Measurements from ENCODE around the gene MGARP. TPM values are rescaled to one million over a fixed set of nuclear protein-coding genes. Genes with fewer than 3 reads are reported as not detected.

Gene MGARP
- polyA plus RNA-seq, 2 of the 4 experiments (the other 2 are of a cell fraction), result 1.1 to 1.4 TPM

DNA sequence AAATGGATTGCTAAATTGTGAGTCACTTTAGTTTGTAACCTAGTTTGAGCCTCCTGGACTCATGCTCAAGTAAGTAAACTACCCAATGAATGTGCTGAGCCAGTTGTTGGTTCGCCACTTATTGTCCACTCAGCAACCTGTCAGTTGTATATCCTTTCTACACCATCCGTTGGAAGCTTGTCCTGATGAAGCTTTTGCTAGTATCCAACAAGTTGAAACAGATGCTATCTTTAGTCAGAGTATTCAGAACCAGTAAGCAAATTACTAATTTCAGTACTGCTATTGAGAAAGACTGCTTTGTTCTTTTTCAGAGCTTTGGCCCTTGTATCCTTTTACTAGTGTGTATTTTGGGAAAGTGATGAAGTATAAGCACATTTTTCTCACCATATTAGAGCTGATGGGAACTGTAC is 17.0 kb upstream of the MGARP start:
- 83% methylated on average over 2 of the region's 2 CpGs for WGBS (ENCODE audit: missing lambda C conversion rate)
- Histone ChIP-seq H3K9me3 (no peaks in the 10 kb centered on the region), H3K27ac (no peak overlapping the region), H3K4me3 (no peak overlapping the region), H3K4me1 (peaks cover 17% of the 10 kb centered on the region; the same call in 2 of the 3 replicates), H3K4me2 (no peak overlapping the region)
- CTCF ChIA-PET, result interaction anchor here (1.0 to 2.8 kb wide), 9 partner anchors 22 to 266 kb away, joined by 3 to 23 read pairs (median 9); no protein-coding TSS in a partner anchor
- FAIRE-seq (no peak), ATAC-seq (no peak), DNase-seq (ENCODE audit: low read depth in 1 of 2, low spot score in 1 of 2) (no peak)
- peak; percentile 63 for TF ChIP-seq MAFK (IDR thresholded peaks at IDR 0.05; ENCODE audit: partially characterized antibody)
- TF ChIP-seq, protein P1, sequence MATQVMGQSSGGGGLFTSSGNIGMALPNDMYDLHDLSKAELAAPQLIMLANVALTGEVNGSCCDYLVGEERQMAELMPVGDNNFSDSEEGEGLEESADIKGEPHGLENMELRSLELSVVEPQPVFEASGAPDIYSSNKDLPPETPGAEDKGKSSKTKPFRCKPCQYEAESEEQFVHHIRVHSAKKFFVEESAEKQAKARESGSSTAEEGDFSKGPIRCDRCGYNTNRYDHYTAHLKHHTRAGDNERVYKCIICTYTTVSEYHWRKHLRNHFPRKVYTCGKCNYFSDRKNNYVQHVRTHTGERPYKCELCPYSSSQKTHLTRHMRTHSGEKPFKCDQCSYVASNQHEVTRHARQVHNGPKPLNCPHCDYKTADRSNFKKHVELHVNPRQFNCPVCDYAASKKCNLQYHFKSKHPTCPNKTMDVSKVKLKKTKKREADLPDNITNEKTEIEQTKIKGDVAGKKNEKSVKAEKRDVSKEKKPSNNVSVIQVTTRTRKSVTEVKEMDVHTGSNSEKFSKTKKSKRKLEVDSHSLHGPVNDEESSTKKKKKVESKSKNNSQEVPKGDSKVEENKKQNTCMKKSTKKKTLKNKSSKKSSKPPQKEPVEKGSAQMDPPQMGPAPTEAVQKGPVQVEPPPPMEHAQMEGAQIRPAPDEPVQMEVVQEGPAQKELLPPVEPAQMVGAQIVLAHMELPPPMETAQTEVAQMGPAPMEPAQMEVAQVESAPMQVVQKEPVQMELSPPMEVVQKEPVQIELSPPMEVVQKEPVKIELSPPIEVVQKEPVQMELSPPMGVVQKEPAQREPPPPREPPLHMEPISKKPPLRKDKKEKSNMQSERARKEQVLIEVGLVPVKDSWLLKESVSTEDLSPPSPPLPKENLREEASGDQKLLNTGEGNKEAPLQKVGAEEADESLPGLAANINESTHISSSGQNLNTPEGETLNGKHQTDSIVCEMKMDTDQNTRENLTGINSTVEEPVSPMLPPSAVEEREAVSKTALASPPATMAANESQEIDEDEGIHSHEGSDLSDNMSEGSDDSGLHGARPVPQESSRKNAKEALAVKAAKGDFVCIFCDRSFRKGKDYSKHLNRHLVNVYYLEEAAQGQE (IDR thresholded peaks at IDR 0.05), result no peak
- no peak for TF ChIP-seq EHF (CRISPR knock-in tag; IDR thresholded peaks at IDR 0.05)
- no peak for TF ChIP-seq GATA3 (IDR thresholded peaks at IDR 0.05; ENCODE audit: borderline replicate concordance)
- POLR2A ChIA-PET, result no interaction called here

DNA sequence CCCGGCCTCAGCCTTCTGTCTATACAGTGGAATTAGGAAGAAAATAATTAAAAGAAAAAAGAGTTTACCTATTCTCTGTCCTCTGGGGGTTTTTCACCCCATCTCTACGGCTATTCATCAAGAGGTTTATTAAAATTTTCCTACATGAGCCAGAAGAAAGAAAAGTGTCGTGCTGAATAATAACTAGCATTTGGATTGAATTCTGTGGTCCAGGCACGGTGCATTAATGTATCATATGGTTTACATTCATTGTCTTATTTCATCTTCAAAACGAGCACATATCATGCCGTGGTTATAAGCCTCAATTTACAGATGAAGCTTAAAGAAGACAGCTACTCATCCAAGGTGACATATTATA is 15.9 kb upstream of the MGARP start:
- FAIRE-seq, result no peak
- 14% methylated on average over 6 of the region's 6 CpGs for WGBS (ENCODE audit: missing lambda C conversion rate)
- POLR2A ChIA-PET, result interaction anchor here (1.1 to 1.9 kb wide), 3 partner anchors 28 to 265 kb away, joined by 3 to 13 read pairs (median 3); partner anchors contain the start of gene ELF2
- CTCF ChIA-PET, result interaction anchor here (0.7 to 2.8 kb wide), 36 partner anchors 9 to 265 kb away, joined by 3 to 23 read pairs (median 4); partner anchors contain the start of gene MGARP
- H3K4me2 ChIP-seq, result peak overlapping the region; percentile 86
- TF ChIP-seq RNF2 (IDR thresholded peaks at IDR 0.05; ENCODE audit: borderline replicate concordance, low read depth) (no peak), POLR2A (IDR thresholded peaks at IDR 0.05; ENCODE audit: low read length) (no peak), HEYL (CRISPR knock-in tag; IDR thresholded peaks at IDR 0.05) (no peak), ZNF302 (CRISPR knock-in tag; IDR thresholded peaks at IDR 0.05) (no peak), HOXB13 (CRISPR knock-in tag; IDR thresholded peaks at IDR 0.05; ENCODE audit: low read depth) (no peak)
- peaks cover 17% of the 10 kb centered on the region; the same call in 2 of the 3 replicates for H3K4me1 ChIP-seq
- H3K4me3 ChIP-seq, result peak overlapping the region; percentile 59
- ATAC-seq, result peak in 1 of 2 experiments; percentile 2; a peak in 1 of 6 replicates
- H3K9me3 ChIP-seq, result no peaks in the 10 kb centered on the region
- H3K27ac ChIP-seq, result peak overlapping the region; percentile 88 to 99
- DNase-seq (ENCODE audit: low read depth in 1 of 2, low spot score in 1 of 2), result no peak

GRCh38 chr4:139295206-139295941 is 15.3 kb upstream of the MGARP start:
- 0 out of 2 replicates have a peak, but pooled peaks have one; percentile 48 for TF ChIP-seq MAX (IDR thresholded peaks at IDR 0.05)
- peak; percentile 81 for TF ChIP-seq SMC3 (IDR thresholded peaks at IDR 0.05)
- TF ChIP-seq SREBF2 (IDR thresholded peaks at IDR 0.05), result no peak
- TF ChIP-seq RCOR1 (IDR thresholded peaks at IDR 0.05; ENCODE audit: low read depth, low read length), result no peak
- TF ChIP-seq JUN (IDR thresholded peaks at IDR 0.05), result peak in 1 of 2 experiments; percentile 61; a peak in 2 of 5 replicates
- peak; percentile 70; the same call in 1 of the 2 replicates for TF ChIP-seq PHF8 (IDR thresholded peaks at IDR 0.05; ENCODE audit: borderline replicate concordance, low read depth)
- peak; percentile 71 to 77 for TF ChIP-seq RAD21 (conservative IDR thresholded peaks at IDR 0.05 in 1 of 2, IDR thresholded peaks at IDR 0.05 in 1 of 2)
- no peak for TF ChIP-seq HDAC2 (IDR thresholded peaks at IDR 0.05)
- TF ChIP-seq, protein P2, sequence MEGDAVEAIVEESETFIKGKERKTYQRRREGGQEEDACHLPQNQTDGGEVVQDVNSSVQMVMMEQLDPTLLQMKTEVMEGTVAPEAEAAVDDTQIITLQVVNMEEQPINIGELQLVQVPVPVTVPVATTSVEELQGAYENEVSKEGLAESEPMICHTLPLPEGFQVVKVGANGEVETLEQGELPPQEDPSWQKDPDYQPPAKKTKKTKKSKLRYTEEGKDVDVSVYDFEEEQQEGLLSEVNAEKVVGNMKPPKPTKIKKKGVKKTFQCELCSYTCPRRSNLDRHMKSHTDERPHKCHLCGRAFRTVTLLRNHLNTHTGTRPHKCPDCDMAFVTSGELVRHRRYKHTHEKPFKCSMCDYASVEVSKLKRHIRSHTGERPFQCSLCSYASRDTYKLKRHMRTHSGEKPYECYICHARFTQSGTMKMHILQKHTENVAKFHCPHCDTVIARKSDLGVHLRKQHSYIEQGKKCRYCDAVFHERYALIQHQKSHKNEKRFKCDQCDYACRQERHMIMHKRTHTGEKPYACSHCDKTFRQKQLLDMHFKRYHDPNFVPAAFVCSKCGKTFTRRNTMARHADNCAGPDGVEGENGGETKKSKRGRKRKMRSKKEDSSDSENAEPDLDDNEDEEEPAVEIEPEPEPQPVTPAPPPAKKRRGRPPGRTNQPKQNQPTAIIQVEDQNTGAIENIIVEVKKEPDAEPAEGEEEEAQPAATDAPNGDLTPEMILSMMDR (IDR thresholded peaks at IDR 0.05), result peak; percentile 76
- TF ChIP-seq, protein P3, sequence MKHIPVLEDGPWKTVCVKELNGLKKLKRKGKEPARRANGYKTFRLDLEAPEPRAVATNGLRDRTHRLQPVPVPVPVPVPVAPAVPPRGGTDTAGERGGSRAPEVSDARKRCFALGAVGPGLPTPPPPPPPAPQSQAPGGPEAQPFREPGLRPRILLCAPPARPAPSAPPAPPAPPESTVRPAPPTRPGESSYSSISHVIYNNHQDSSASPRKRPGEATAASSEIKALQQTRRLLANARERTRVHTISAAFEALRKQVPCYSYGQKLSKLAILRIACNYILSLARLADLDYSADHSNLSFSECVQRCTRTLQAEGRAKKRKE (CRISPR knock-in tag; IDR thresholded peaks at IDR 0.05; ENCODE audit: low read depth), result no peak
- TF ChIP-seq POLR2A (IDR thresholded peaks at IDR 0.05; ENCODE audit: low read length), result peak; percentile 65
- peak; percentile 70; the same call in 1 of the 2 replicates for TF ChIP-seq KDM5A (IDR thresholded peaks at IDR 0.05)
- Histone ChIP-seq H3K27ac (peak overlapping the region; percentile 88 to 99), H3K4me1 (peaks cover 17% of the 10 kb centered on the region; the same call in 2 of the 3 replicates), H3K4me3 (peak overlapping the region; percentile 59), H3K9me3 (no peaks in the 10 kb centered on the region), H3K4me2 (peak overlapping the region; percentile 86)
- peak; percentile 97 to 99 for ATAC-seq
- DNase-seq (ENCODE audit: low read depth in 1 of 2, low spot score in 1 of 2), result peak; percentile 72 to 88
- WGBS (ENCODE audit: missing lambda C conversion rate), result 1% methylated on average over 26 of the region's 51 CpGs
- ChIA-PET CTCF (interaction anchor here (0.6 to 2.8 kb wide), 36 partner anchors 10 to 265 kb away, joined by 3 to 23 read pairs (median 4); partner anchors contain the start of gene MGARP), POLR2A (interaction anchor here (0.6 to 1.9 kb wide), 5 partner anchors 8 to 265 kb away, joined by 3 to 13 read pairs (median 4); partner anchors contain the start of gene ELF2)
- no peak for FAIRE-seq

Data from A549 (cell line).